ENCODE results near the gene SDCCAG8.
"Not testable (repeated sequence)": the region's sequence is repeated elsewhere in the genome, so short reads cannot be mapped to it uniquely, and the experiment has no call there.

Gene SDCCAG8

GRCh38 chr1:243335292-243335691 lies 79.5 kb downstream of the SDCCAG8 start:
- DNase-seq (ENCODE audit: low read depth), result no peak

GRCh38 chr1:243336163-243336562 lies 80.3 kb downstream of the SDCCAG8 start:
- no peak for DNase-seq (ENCODE audit: low read depth)

GRCh38 chr1:243338848-243339247 lies 83.0 kb downstream of the SDCCAG8 start:
- not testable (repeated sequence) for DNase-seq (ENCODE audit: low read depth)

- no peak for DNase-seq (ENCODE audit: low read depth)
Observed at GRCh38 chr1:243341074-243341473, 85.2 kb downstream of the SDCCAG8 start.

GRCh38 chr1:243343970-243344937 lies 88.4 kb downstream of the SDCCAG8 start:
- DNase-seq (ENCODE audit: low read depth), result peak; percentile 7

DNA sequence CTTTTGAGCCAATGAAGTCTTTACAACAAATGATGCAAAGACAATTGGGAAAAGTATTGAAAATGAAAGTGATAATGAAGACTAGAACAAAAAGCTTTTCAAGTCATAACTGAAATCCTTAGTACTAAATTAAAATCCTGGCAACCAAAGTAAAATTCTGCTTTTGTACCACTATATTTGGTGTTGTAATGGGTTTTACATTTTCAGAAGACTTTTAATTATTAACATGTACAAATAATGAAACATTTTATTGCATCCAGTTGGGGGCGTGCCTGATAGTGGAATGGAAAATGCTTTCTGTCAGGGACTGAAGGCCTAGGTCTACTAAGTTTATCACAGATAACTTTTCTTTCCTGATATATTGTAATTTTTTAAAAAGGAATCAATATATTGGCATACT lies 89.4 kb downstream of the SDCCAG8 start:
- DNase-seq (ENCODE audit: low read depth), result no peak

DNA sequence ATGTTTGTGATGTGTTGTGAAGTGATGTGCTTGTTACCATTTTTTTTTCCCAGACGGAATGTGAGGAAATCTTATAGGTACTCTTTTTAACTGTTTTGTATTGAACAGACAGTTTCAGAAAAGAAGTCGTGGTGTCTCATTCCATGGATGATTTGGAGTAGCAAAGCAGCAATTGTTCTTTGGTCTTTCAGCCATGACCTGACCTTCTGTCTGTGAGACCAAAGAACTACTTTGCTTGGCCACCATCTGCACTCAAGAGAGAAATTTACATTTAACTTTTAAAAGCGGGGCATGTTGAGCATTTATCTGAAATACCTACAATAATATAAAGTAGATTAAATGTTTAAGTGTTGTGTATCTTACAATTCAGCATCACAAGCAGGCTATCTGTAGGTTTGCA lies 90.2 kb downstream of the SDCCAG8 start:
- no peak for DNase-seq (ENCODE audit: low read depth)

- no peak for DNase-seq (ENCODE audit: low read depth)
Observed at GRCh38 chr1:243346468-243346867, 90.6 kb downstream of the SDCCAG8 start.

GRCh38 chr1:243348331-243348730 lies 92.5 kb downstream of the SDCCAG8 start:
- DNase-seq (ENCODE audit: low read depth), result no peak

DNA sequence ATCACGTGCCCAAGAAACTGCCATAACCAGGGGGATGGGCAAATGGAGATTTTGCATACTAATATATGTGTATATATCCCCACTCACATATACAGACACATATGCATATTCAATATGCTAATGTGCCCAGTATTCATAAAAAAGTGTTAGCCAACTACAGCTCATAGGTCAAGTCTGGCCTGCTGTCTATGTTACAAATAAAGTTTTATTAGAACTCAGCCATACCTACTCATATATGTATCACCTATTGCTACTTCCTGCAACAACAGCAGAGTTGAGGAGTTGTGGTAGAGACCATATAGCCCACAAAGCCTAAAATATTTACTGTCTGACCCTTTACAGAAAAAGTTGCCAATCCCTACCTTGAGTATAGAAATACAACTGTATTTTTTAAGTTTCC lies 93.3 kb downstream of the SDCCAG8 start:
- no peak for DNase-seq (ENCODE audit: low read depth)

- DNase-seq (ENCODE audit: low read depth), result no peak
Observed at GRCh38 chr1:243351337-243351736, 95.5 kb downstream of the SDCCAG8 start.

DNA sequence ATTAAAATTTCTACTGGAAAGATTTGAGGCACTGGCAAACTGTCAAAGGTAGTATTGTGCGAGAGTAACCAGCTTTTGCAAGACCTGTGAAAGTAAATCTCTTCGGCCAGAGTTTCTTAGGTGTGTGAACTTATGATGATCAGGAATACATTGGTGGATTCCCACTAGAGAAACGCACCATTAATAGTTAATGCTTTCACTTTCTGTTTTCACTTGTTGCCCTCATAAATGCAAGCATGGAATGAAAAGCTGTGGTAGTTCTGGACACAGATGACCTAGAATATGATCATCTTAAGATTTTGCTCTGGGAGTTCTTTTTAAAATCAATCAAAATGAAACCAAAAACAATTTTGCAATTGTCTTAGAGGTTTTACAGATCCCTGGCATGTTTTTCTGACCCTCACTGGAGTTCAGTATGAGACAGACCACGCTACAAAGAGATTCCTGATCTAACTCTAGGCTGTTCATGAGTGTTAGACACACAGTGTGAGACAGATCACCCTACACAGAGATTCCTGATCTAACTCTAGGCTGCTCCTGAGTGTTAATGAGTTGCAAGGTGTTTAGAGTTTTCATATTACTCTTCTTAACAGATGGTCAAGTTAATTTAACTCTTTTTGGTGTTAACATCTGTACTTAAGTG lies 98.8 kb downstream of the SDCCAG8 start:
- no peak for DNase-seq (ENCODE audit: low read depth)

GRCh38 chr1:243363832-243364231 lies 108.0 kb downstream of the SDCCAG8 start:
- no peak for DNase-seq (ENCODE audit: low read depth)

- no peak for DNase-seq (ENCODE audit: low read depth)
Observed at GRCh38 chr1:243364330-243364729, 108.5 kb downstream of the SDCCAG8 start.

DNA sequence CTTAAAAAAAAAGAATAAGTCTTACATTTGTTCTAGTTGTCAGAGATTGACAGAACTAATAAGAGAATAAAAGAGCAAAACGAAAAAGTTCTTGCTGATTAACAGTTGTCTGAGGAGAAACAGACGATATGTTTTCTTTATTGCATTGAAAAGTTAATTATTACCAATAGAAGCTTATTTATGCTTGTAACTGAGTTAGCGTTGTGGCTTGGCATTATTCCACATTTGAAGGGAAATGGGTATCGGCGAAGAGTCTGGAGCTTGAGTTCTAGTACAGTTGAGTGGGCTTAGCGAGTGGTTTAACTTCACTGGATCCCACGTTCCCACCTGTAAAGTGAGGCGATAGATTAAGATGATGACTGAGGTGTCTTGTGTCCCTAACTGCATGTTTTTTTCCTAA lies 109.0 kb downstream of the SDCCAG8 start:
- no peak for DNase-seq (ENCODE audit: low read depth)

GRCh38 chr1:243367314-243367713 lies 111.5 kb downstream of the SDCCAG8 start:
- DNase-seq (ENCODE audit: low read depth), result no peak

GRCh38 chr1:243374412-243374811 lies 118.6 kb downstream of the SDCCAG8 start:
- DNase-seq (ENCODE audit: low read depth), result no peak

GRCh38 chr1:243375596-243375995 lies 119.8 kb downstream of the SDCCAG8 start:
- no peak for DNase-seq (ENCODE audit: low read depth)

- DNase-seq (ENCODE audit: low read depth), result no peak
Observed at GRCh38 chr1:243378669-243379068, 122.8 kb downstream of the SDCCAG8 start.

DNA sequence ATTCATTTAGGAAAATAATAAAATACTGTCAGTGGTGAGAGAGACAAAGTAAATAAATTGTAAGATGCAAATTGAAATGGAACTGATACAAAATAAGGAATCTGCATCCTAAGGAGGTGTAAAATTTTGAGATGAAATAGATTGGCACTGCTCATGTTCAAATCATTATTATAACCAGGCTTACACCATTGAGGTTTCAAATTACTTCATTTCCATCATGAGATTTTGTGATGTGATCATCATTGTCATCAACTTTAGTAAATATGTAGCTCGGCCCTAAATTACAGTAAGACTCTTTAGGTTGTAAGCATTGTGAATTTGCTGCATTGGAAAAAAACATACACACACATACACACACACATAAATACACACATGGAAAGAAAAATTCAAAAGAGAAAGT lies 123.4 kb downstream of the SDCCAG8 start:
- no peak for DNase-seq (ENCODE audit: low read depth)

DNA sequence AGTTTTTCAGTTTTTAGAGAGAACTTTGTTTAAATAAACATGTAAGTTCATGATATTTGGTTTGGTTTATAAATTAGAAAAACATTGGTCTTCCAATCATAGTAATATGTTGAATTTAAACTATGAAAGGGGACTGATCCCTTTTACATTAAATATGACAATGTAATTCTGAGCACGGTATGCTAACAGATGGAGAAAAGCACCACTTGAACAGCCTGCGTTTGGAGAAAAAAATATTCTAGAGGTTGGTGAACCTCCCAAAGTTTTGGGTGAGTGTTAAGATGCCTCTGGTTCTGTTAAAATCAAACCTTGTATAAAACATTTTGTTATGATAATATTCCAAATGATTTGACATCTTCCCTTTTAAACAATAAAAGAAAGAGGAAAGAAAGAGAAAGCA lies 123.9 kb downstream of the SDCCAG8 start:
- DNase-seq (ENCODE audit: low read depth), result no peak

GRCh38 chr1:243388276-243388675 lies 132.4 kb downstream of the SDCCAG8 start:
- no peak for DNase-seq (ENCODE audit: low read depth)

DNA sequence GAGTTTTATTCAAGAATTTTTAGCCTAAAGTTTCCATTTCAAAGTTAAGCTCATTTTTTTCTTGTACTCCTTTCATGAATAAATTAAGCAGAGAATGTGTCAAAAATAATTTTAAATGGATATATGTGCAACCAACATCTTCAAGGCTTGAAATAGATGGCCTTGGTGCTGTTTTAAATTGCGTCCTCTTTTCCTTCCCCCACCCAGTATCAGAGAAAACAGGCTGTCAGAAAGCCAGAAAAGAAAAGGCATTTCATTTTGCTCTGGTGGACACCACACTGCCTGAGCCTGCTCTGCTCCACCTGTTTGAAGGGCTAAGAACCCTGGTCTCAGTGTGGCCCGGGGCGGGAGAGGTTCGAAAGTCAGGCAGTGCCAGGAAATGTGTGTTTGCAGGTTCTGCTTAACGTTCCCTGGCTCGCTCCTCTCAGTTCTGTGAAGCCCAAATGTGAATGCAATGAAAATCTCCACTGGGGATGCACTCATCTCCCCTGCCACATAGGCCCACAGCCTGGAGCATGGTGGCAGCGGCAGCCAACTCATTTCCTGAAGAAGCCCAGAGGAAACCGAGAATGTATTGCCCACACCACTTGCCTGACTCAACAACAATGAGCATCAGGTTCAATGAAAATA lies 134.4 kb downstream of the SDCCAG8 start:
- DNase-seq (ENCODE audit: low read depth), result no peak

Measured in CMK (cell line).